CD8-positive, alpha-beta memory T cell (primary cell): ENCODE measurements around the gene ZDHHC11B. TPM values are rescaled to one million over a fixed set of nuclear protein-coding genes. Genes with fewer than 3 reads are reported as not detected.
"Not testable (repeated sequence)": the region's sequence is repeated elsewhere in the genome, so short reads cannot be mapped to it uniquely, and the experiment has no call there.

Source experiments
- CTCF ChIA-PET: fragments of 350-600 bp; sonication (Branson Sonifier 250); formaldehyde crosslinking; loops from one replicate; lab custom pipeline; 2021; ENCODE audit warnings: antibody characterized with exemption; lab: Charles Lee
- POLR2A ChIA-PET: fragments of 350-600 bp; sonication (Branson Sonifier 250); formaldehyde crosslinking; loops from one replicate; lab custom pipeline; 2021; ENCODE audit warnings: antibody characterized with exemption; lab: Charles Lee
- DNase-seq, 5 donors: peaks; one replicate each; pipeline versions ENCODE4 v3.0.0 to v3.0.0-alpha.2; 2020 to 2022; ENCODE audit warnings: mixed read lengths in 1 of 5
- H3K27ac ChIP-seq: one replicate; pipeline ENCODE4 v1.7.0; 2013; ENCODE audit warnings: low read depth, mild to moderate bottlenecking, low read length, moderate library complexity
- H3K27me3 ChIP-seq: 2 replicates; pipeline ENCODE4 v1.7.0; 2013; ENCODE audit warnings: low read length, mild to moderate bottlenecking; ENCODE audit not compliant: insufficient read depth, poor library complexity, severe bottlenecking
- H3K36me3 ChIP-seq: 2 replicates; pipeline ENCODE4 v1.7.0; 2013; ENCODE audit warnings: mild to moderate bottlenecking, low read length, moderate library complexity; ENCODE audit not compliant: insufficient read depth
- H3K4me1 ChIP-seq: 2 replicates; pipeline ENCODE4 v1.7.0; 2013; ENCODE audit warnings: mild to moderate bottlenecking, low read length, moderate library complexity; ENCODE audit not compliant: insufficient read depth
- H3K4me3 ChIP-seq: 2 replicates; pipeline ENCODE4 v1.7.0; 2013; ENCODE audit warnings: mild to moderate bottlenecking, low read length
- H3K9me3 ChIP-seq: 2 replicates; pipeline ENCODE4 v1.7.0; 2013; ENCODE audit warnings: mild to moderate bottlenecking, low read length
- H3K27ac Mint-ChIP-seq, 8 donors: one replicate each; pipeline ENCODE4 v1.8.0; 2020 to 2021; ENCODE audit warnings: mixed read lengths in 8 of 8, mild to moderate bottlenecking in 6 of 8, inconsistent platforms in 3 of 8, moderate library complexity in 3 of 8
- H3K27me3 Mint-ChIP-seq, 2 donors: one replicate each; pipeline ENCODE4 v1.8.0; 2020 to 2021; ENCODE audit warnings: mixed read lengths in 2 of 2, mild to moderate bottlenecking in 1 of 2, moderate library complexity in 1 of 2
- H3K36me3 Mint-ChIP-seq, 3 donors: one replicate each; pipeline ENCODE4 v1.8.0; 2020 to 2021; ENCODE audit warnings: mixed read lengths in 3 of 3, inconsistent platforms in 1 of 3, mild to moderate bottlenecking in 1 of 3
- H3K4me1 Mint-ChIP-seq, 3 donors: one replicate each; pipeline ENCODE4 v1.8.0; 2020 to 2021; ENCODE audit warnings: mixed read lengths in 3 of 3, inconsistent platforms in 1 of 3, mild to moderate bottlenecking in 1 of 3
- H3K4me3 Mint-ChIP-seq, 7 donors: one replicate each; pipeline ENCODE4 v1.8.0; 2020 to 2021; ENCODE audit warnings: mixed read lengths in 7 of 7, mild to moderate bottlenecking in 6 of 7, moderate library complexity in 4 of 7, inconsistent platforms in 2 of 7
- H3K9me3 Mint-ChIP-seq, 5 donors: one replicate each; pipeline ENCODE4 v1.8.0; 2020 to 2022; ENCODE audit warnings: mixed read lengths in 5 of 5, mild to moderate bottlenecking in 3 of 5, moderate library complexity in 2 of 5, inconsistent platforms in 1 of 5
- polyA plus RNA-seq: library from polyadenylated mRNA; unstranded; fragments of 300-500 nt; fragmentation: Illumina TruSeq; gene quantifications from one replicate; pipeline ENCODE4 v1.2.3, GENCODE V29; 2021
- total RNA-seq, 2 experiments: library from RNA; stranded (reverse); gene quantifications; one replicate each; pipeline ENCODE4 v1.2.3, GENCODE V29; 2021

Gene ZDHHC11B
- total and polyA plus RNA-seq, 3 experiments from 2014 or later: 0.40 to 0.55 TPM; not detected in 1

DNA sequence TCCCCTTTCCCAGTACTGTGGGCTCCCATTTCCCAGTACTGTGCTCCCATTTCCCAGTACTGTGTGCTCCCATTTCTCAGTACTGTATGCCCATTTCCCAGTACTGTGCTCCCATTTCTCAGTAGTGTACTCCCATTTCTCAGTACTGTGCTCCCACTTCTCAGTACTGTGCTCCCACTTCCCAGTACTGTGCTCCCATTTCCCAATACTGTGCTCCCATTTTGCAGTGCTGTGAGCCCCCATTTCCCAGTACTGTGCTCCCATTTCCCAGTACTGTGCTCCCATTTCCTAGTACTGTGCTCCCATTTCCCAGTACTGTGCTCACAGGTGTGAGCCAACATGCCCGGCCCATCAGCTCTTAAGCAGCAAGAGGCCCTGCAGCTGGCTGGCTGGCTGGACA, 11.3 kb upstream of the ZDHHC11B start:
- H3K4me1 ChIP-seq, H3K27ac ChIP-seq, H3K9me3 ChIP-seq, H3K27me3 ChIP-seq, DNase-seq, H3K27ac Mint-ChIP-seq, CTCF ChIA-PET, H3K36me3 ChIP-seq, H3K4me3 ChIP-seq, H3K4me1 Mint-ChIP-seq, H3K27me3 Mint-ChIP-seq, H3K4me3 Mint-ChIP-seq, POLR2A ChIA-PET: not testable (repeated sequence)
- H3K9me3 Mint-ChIP-seq: peaks cover 5 to 30% (median 16%) of the 10 kb centered on the region in 5 donors
- H3K36me3 Mint-ChIP-seq: peaks cover 0 to 14% (median 2%) of the 10 kb centered on the region in 3 donors

DNA sequence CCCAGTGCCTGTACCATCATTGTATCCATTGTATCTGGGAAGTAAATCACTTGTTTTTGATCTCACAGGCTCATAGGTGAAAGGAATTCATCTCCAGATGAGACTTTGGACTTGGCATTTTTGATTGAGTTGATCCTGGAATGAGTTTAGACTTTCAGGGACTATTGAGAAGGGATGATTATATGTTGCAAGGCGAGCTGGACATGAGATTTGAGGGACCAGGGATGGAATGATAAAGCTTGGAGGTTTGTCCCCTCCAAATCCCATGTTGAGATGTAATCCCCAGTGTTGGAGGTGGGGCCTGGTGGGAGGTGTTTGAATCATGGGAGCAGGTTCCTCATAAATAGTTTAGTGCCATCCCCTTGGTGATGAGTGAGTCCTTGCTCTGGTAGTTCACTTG, 10.4 kb upstream of the ZDHHC11B start:
- H3K27me3 ChIP-seq, H3K27me3 Mint-ChIP-seq, H3K27ac ChIP-seq, H3K4me1 ChIP-seq, POLR2A ChIA-PET, CTCF ChIA-PET, H3K9me3 ChIP-seq, H3K36me3 ChIP-seq, H3K27ac Mint-ChIP-seq, DNase-seq, H3K4me3 ChIP-seq, H3K4me1 Mint-ChIP-seq, H3K4me3 Mint-ChIP-seq: not testable (repeated sequence)
- Mint-ChIP-seq H3K36me3 (peaks cover 0 to 14% (median 2%) of the 10 kb centered on the region in 3 donors), H3K9me3 (peaks cover 10 to 38% (median 20%) of the 10 kb centered on the region in 5 donors)

DNA sequence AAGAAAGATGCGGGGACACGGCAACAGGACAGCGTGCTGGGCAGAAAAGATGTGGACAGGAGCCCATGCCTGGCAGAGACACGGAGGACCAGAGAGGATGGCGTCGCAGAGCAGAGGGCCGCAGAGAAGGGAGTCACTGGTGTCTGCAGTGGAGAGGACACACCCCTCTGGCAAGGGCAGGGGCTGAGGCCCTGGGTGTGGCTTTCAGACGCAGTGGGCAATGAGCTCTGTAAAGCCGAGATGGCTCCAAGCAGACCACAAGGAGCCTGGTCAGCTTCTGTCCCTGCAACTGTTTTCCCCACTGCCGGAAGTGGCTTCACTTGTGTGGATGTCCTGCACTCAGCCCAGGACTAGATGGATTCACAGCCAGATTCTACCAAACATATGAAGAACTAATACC, 4.2 kb upstream of the ZDHHC11B start:
- DNase-seq, H3K4me3 ChIP-seq, H3K27me3 Mint-ChIP-seq, CTCF ChIA-PET, POLR2A ChIA-PET, H3K27me3 ChIP-seq, H3K4me1 ChIP-seq, H3K36me3 Mint-ChIP-seq, H3K27ac Mint-ChIP-seq, H3K4me1 Mint-ChIP-seq, H3K9me3 ChIP-seq, H3K27ac ChIP-seq, H3K36me3 ChIP-seq, H3K4me3 Mint-ChIP-seq: not testable (repeated sequence)
- H3K9me3 Mint-ChIP-seq: peaks cover 14 to 36% (median 21%) of the 10 kb centered on the region in 5 donors

DNA sequence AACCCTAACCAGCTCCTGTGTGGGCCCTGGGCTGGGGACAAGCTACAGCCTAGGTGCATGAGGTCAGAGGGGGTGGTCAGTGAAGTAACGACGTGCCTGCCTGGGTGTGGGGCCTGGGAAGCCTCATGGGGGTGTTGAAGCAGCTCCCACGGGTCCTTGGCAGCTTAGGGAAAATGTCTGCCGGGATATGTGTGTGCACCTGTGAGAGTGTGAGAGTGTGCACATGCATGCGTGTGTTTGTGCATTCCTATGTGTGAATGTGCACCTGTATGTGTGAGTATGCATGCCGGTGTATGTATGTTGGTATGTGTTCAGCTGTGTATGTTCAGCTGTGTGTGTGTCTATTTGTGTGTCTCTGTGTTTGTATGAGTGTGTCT, 3.3 kb upstream of the ZDHHC11B start:
- H3K4me3 ChIP-seq, H3K9me3 ChIP-seq, POLR2A ChIA-PET: not testable (repeated sequence)

DNA sequence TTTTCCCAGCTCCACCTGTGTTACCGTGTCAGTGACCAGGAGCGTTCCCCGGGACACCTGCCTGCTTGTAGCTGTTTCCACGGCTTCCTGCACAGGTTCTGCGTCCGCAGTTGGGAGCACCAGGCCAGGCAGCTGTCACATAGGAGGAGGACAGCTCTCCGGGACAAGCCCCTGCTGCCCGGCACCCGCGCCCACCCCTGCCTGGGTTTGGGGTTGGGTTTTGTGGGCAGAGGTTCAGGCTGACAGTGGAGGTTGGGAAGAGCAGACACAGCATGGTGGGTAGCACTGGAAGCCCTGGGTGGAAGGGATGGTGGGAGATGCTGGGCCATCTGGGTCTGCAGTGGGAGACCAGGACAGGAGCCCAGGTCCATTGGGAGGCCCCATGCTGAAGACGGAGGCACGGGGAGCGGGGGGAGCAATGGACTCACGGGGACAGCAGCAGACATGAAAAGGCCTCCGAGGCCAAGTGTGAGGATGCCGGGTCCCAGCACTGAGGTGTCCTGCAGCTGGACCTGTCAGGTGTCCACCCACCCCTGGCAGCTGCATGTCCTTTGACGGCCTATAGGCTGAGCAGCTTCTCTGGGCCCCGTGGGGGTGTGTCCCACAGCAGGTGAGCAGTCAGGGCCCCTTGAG, 2.8 kb upstream of the ZDHHC11B start:
- DNase-seq, H3K36me3 ChIP-seq, H3K4me1 Mint-ChIP-seq, H3K27ac ChIP-seq, H3K27me3 ChIP-seq, H3K4me3 ChIP-seq, H3K4me3 Mint-ChIP-seq, POLR2A ChIA-PET, CTCF ChIA-PET, H3K36me3 Mint-ChIP-seq, H3K27me3 Mint-ChIP-seq, H3K9me3 ChIP-seq, H3K4me1 ChIP-seq, H3K27ac Mint-ChIP-seq: not testable (repeated sequence)
- peaks cover 9 to 25% (median 14%) of the 10 kb centered on the region in 5 donors for H3K9me3 Mint-ChIP-seq

More for the DNA sequence above, 3.3 kb upstream of the ZDHHC11B start:
- H3K4me1 Mint-ChIP-seq, H3K27ac ChIP-seq, CTCF ChIA-PET, H3K27me3 Mint-ChIP-seq, H3K27me3 ChIP-seq, H3K36me3 ChIP-seq, H3K27ac Mint-ChIP-seq, DNase-seq, H3K36me3 Mint-ChIP-seq, H3K4me1 ChIP-seq: not testable (repeated sequence)
- H3K4me3 Mint-ChIP-seq: peak overlapping the region in 2 of 7 donors; percentile 31 to 63
- peaks cover 9 to 28% (median 14%) of the 10 kb centered on the region in 5 donors for H3K9me3 Mint-ChIP-seq

DNA sequence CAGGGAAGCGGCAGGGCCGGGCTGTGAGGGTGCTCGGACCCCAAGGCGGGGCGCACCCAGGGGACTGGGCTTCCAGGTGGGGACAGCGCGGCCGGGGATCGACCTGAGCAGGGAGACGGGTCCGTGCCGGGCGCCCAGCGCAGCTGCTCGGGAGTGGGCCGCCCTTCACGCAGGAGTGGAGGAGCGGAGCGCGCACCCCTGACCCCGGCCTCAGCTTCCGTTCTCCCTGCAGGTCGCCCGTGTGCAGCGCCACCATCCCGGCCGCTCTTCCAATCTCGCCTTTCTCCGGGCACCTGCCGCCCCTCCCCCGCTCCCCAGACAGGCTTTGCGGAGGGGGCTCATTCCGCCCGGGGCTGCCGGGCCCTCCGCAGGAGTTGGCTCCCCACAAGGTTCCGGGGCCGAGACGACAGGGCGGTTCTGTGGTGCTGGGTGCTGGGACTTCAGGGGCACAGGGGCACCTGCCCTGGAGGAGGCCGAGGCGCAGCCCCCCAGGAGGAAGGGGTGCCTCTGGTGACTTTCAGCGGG, 714 bp upstream of the ZDHHC11B start:
- POLR2A ChIA-PET, H3K27me3 Mint-ChIP-seq, H3K36me3 ChIP-seq, H3K36me3 Mint-ChIP-seq, H3K9me3 Mint-ChIP-seq, H3K27me3 ChIP-seq, H3K27ac Mint-ChIP-seq, H3K27ac ChIP-seq, H3K9me3 ChIP-seq, H3K4me1 Mint-ChIP-seq, CTCF ChIA-PET, H3K4me1 ChIP-seq: not testable (repeated sequence)
- H3K4me3 Mint-ChIP-seq: peak overlapping the region; percentile 34 to 89 (median 71)
- DNase-seq: peak in 2 of 5 donors; percentile 26 to 50
- H3K4me3 ChIP-seq: peak overlapping the region; percentile 39

DNA sequence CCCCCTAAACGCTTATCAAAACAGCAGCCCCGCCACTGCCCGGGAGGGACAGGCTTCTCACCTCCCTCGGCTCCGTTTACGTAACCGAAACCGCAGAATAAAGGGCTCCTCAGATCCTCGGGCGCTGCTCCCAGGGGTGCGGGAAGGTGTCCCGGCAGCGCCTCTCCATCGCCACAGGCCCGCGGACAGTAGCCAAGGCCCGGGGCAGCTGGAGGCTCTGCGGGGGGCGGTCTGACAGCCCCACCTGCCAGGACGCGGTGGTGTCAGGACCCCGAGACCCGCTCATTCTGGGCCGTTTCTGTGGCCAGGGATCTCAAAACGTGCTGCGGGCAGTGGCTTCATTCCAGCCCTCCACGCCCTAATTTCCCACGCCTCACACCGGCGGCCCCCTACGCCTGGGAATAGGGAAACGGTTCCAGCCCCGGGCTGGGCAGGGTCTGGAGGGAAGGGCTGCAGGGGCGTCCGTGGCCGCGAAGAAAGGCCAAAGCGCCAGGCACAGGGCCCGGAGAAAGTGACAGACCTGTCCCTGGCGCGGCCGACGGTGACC, 575 bp downstream of the ZDHHC11B start:
- DNase-seq: peak in 4 of 5 donors; percentile 44 to 67 (median 48)
- H3K9me3 ChIP-seq, H3K36me3 ChIP-seq, H3K36me3 Mint-ChIP-seq, CTCF ChIA-PET, H3K9me3 Mint-ChIP-seq, H3K27me3 Mint-ChIP-seq, H3K4me1 Mint-ChIP-seq, H3K4me1 ChIP-seq, H3K27me3 ChIP-seq, POLR2A ChIA-PET: not testable (repeated sequence)
- peak overlapping the region in 2 of 8 donors; percentile 58 to 64 for H3K27ac Mint-ChIP-seq
- peak overlapping the region; percentile 47 for H3K4me3 ChIP-seq
- H3K4me3 Mint-ChIP-seq: peak overlapping the region; percentile 68 to 88 (median 74)
- H3K27ac ChIP-seq: peak overlapping the region; percentile 31

DNA sequence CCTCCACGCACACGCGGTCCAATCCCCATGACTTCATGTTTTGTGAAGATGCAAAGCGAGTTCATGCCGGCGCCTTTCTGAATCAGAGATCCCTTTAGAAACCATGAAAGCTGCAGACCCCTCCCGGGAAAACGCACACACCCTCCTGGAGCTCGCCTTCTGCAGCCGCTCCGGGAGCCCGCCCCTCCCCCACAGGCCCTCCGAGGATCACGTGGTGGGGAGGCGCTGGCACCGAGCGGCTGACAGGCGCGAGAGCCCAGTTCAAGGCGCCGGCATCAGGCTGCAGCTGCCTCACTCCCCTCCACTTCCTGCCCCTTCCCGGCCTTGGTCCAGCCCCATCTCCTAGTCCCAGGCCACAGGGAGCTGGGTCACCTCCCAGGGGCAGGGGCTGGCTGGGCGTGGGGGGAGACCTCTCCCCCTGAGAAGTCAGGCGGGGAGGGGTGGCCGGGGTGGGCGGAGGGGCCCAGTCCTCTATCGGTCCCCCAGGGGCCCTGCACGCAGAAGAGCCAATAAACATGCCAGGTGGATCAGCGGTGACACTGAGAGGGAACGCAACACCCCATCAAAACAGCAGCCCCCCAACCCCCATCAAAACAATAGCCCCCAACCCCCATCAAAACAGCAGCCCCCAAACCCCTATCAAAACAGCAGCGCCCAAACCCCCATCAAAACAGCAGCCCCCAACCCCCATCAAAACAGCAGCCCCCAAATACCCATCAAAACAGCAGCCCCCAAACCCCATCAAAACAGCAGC, 1.3 kb downstream of the ZDHHC11B start:
- CTCF ChIA-PET, H3K27me3 Mint-ChIP-seq, H3K27ac ChIP-seq, H3K4me1 ChIP-seq, H3K4me1 Mint-ChIP-seq, H3K9me3 Mint-ChIP-seq, POLR2A ChIA-PET, H3K27me3 ChIP-seq, H3K36me3 ChIP-seq, H3K36me3 Mint-ChIP-seq, H3K4me3 ChIP-seq, H3K9me3 ChIP-seq: not testable (repeated sequence)
- Mint-ChIP-seq H3K4me3 (peak overlapping the region; percentile 68 to 88 (median 74)), H3K27ac (peak overlapping the region in 2 of 8 donors; percentile 58 to 64)
- DNase-seq: peak in 2 of 5 donors; percentile 22 to 26
